GM12892 (cell line): ENCODE measurements around the gene ACTR1A.
"Not testable (repeated sequence)": the region's sequence is repeated elsewhere in the genome, so short reads cannot be mapped to it uniquely, and the experiment has no call there.

Experiments
- DNase-seq: peaks from one replicate; pipeline ENCODE4 v3.0.0; 2011; ENCODE audit not compliant: insufficient read length
- FAIRE-seq: peaks from 2 replicates; lab custom pipeline; 2011; peaks lifted over from hg19 to GRCh38; lab: Jason Lieb, UNC
- POLR2A ChIP-seq: IDR thresholded peaks from 2 replicates; pipeline ENCODE4 v1.6.1; 2011; ENCODE audit warnings: low read depth, low read length, control low read depth
- POLR2AphosphoS5 ChIP-seq: IDR thresholded peaks from 2 replicates; pipeline ENCODE4 v1.6.1; 2011; ENCODE audit warnings: low read depth, low read length, control low read depth
- TAF1 ChIP-seq: IDR thresholded peaks from 2 replicates; pipeline ENCODE4 v1.6.1; 2011; ENCODE audit warnings: low read depth, mild to moderate bottlenecking, control low read depth, low read length, borderline replicate concordance

Gene ACTR1A

DNA sequence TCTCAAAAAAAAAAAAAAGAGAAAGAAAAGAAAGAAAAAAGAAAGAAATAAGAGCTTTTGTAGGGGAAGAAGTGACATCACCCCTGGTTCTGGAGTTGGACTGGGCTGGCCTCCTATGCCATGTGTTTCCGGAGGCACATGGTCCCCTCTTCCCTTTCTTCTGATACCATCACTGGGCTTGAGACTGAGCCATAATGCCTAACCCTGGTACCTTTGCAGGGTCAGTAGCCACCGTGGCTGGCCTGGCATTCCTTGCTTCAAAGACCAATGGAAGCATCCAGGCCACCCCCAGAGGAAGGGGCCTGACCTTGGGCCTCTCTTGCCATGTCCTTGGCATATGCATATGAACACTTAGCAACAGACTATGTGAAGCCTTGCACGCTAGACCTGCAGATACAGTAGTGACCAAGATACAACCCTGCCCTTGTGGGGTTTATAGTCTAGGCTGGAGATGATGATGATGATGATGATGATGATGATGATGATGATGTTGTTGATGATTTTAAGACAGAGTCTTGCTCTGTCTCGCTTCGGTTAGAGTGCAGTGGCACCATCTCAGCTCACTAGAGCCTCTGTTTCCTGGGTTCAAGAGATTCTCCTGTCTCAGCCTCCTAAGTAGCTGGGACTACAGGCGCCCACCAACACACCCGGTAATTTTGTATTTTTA is 33.1 kb upstream of the ACTR1A start:
- TF ChIP-seq POLR2AphosphoS5, result no peak
- no peak for TF ChIP-seq POLR2A
- no peak for TF ChIP-seq TAF1
- no peak for FAIRE-seq

DNA sequence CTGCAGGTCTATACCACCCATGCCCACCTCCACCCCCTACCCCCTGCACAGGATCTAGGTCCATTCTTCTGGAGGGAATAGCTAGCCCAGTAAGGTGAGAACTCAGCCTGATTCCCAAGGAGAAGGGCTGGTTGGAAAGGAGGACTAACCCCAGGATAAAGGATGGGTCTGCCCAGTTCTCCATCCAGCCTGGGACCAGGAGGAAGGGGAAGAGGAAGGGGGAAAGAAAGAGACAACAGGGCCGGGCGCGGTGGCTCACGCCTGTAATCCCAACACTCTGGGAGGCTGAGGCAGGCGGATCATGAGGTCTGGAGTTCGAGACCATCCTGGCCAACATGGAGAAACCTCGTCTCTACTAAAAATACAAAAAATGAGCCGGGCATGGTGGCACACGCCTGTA is 32.5 kb upstream of the ACTR1A start:
- not testable (repeated sequence) for FAIRE-seq, DNase-seq

More for the DNA sequence above, 33.1 kb upstream of the ACTR1A start:
- DNase-seq, result no peak

GRCh38 chr10:102534333-102534732 is 31.8 kb upstream of the ACTR1A start:
- TF ChIP-seq POLR2A, result no peak
- TF ChIP-seq TAF1, result no peak
- TF ChIP-seq POLR2AphosphoS5, result no peak
- FAIRE-seq (peak; percentile 5), DNase-seq (no peak)

DNA sequence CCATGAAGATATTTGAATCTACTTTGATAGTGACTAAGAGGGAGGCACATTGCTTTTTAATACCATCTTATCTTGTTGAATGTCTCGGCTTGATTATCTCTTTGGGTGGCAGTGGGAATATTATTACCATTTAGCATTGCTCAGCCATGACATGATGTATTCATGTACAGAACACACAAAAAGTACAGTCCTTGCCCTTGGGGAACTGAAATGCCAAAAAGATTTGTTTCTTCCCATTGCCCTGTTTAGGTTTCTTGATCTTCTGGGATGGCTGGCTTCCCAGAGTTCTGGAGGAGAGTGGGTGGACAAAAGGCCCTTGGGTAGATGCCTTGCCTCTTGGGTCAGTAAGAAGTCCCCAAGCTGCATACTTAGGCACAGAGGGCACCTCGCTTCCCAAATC is 25.0 kb upstream of the ACTR1A start:
- no peak for TF ChIP-seq POLR2AphosphoS5
- no peak for FAIRE-seq
- DNase-seq, result no peak

DNA sequence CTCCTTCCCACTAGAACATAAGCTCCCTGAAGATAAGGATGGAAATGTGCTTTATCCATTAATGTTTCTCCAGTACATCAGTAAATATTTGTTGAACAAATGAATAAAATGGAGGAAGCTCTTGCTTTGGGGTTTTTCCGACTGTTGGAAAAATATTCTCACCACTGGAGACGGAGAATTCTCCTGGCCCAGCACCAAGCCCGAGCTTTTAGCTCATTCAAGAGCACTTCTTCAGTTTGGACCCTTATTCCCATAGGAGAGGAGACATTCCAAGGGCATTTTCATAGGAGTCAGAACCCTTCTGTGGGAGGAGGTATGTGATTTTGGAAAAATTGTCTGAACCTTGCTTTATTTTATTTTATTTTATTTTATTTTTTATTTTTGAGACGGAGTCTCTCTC is 22.2 kb upstream of the ACTR1A start:
- FAIRE-seq (no peak), DNase-seq (no peak)
- TF ChIP-seq POLR2A (no peak), TAF1 (no peak), POLR2AphosphoS5 (no peak)

DNA sequence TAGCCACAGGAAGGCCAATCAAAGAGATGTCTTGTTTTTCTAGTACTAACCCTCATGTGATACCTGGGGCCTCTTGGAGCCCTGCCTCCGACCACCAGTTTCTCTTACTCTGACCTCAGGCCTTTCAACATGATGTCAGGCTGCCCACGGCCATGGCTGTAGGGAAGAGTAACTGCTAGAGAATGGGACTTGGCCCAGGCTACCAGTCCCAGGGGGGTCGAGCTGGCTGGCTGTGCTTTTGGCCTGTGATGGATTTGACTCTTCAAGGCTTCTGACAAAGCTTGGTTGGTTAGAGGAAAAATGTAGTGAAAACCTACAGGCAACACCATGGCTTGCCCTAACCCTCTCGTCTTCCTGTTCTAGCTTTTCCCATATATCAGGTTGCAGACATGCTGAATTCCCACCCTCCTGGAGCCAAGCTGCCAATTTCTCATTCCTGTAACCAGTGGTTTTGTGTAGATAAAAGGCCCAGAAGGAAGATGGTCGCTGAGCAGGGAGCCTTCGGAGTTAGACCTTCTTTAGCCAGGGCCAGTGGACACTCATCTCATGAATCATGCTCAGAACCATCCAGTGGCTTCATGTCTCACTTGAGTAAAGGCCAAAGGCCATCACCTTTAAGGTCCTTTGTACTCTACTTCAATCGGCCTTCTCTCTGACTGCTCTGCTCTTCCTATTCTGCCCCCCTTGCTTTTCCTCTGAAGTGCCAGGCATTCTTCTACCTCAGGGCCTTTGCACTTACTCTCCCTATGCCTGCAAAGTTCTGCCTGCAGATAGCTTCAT is 20.9 kb upstream of the ACTR1A start:
- no peak for TF ChIP-seq POLR2AphosphoS5
- no peak for TF ChIP-seq TAF1
- no peak for TF ChIP-seq POLR2A
- FAIRE-seq, result no peak
- no peak for DNase-seq

- DNase-seq (no peak), FAIRE-seq (no peak)
- TF ChIP-seq POLR2A, result no peak
- TF ChIP-seq POLR2AphosphoS5, result no peak
- TF ChIP-seq TAF1, result no peak
Observed at GRCh38 chr10:102522874-102523249, 20.4 kb upstream of the ACTR1A start.

DNA sequence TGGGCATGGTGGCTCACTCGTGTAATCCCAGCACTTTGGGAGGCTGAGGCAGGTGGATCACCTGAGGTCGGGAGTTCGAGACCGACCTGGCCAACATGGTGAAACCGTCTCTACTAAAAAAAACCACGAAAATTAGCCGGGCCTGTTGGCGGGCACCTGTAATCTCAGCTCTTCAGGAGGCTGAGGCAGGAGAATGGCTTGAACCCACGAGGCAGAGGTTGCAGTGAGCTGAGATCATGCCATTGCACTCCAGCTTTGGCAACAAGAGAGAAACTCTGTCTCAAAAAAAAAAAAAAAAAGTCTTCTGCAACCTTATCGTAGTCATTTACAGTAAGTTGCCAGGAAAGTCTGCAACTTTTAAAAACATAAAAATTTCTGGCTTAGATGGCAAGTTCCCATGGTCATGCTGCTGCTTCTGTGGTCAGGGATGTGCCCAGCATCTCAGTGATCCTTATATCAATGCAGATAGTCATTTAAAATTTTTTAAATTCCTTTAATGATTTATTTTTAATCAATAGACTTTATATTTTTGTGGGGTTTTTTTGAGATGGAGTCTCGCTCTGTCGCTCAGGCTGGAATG is 16.8 kb upstream of the ACTR1A start:
- DNase-seq (no peak), FAIRE-seq (no peak)
- TF ChIP-seq POLR2A (no peak), POLR2AphosphoS5 (no peak), TAF1 (no peak)

GRCh38 chr10:102517553-102517952 is 15.0 kb upstream of the ACTR1A start:
- TF ChIP-seq TAF1 (no peak), POLR2AphosphoS5 (no peak), POLR2A (no peak)
- DNase-seq (no peak), FAIRE-seq (no peak)

DNA sequence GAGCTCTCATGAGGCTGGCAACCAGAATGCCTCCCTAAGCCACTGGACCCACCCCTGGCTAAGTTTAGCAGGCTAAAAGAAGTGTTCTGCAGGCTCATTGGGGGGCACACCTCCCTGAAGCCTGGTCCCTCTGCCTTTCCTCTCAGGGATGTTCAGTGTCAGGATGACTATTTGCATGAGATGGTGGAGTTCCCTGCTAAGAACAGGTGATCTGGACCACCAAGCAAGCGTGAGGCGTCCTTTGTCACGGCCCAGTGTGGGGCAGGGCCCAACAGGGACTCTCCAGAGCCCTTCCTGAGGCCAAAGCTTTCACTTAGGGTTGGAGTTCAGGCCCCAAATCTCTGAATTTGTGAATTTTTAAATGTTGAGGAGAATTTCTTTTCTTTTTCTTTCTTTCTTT is 13.2 kb upstream of the ACTR1A start:
- no peak for TF ChIP-seq POLR2AphosphoS5
- no peak for TF ChIP-seq TAF1
- no peak for TF ChIP-seq POLR2A
- FAIRE-seq (no peak), DNase-seq (no peak)

GRCh38 chr10:102514487-102515311 is 12.2 kb upstream of the ACTR1A start:
- FAIRE-seq, result no peak
- no peak for DNase-seq
- no peak for TF ChIP-seq POLR2AphosphoS5
